HCT116 (cell line): Measurements from ENCODE around the gene MTPN. TPM values are rescaled to one million over a fixed set of nuclear protein-coding genes. Genes with fewer than 3 reads are reported as not detected.

Experiments used
- ATAC-seq: fragments of 200-7000 bp; cut with Tn5 transposase; 2 replicates; pipeline ENCODE4 v1.9.1; 2020; ENCODE audit warnings: mild to moderate bottlenecking, moderate library complexity
- BruUV-seq: library from RNA; stranded (reverse); fragments of 400-500 nt; replicated peaks from 2 replicates; lab custom pipeline; 2021; lab: Mats Ljungman, UMichigan
- CTCF ChIA-PET: fragments of 300-600 bp; sonication (Branson Sonifier 250); formaldehyde crosslinking; loops from one replicate; lab custom pipeline; 2021; ENCODE audit warnings: antibody characterized with exemption; lab: Charles Lee
- POLR2A ChIA-PET: fragments of 300-600, 350-600 bp; sonication (Branson Sonifier 250); formaldehyde crosslinking; loops from one replicate; lab custom pipeline; 2021; ENCODE audit warnings: antibody characterized with exemption; lab: Charles Lee
- RAD21 ChIA-PET, 2 experiments: fragments of 300-600 bp; sonication (Branson Sonifier 250); formaldehyde crosslinking; loops; one replicate each; lab custom pipeline; 2023; ENCODE audit warnings: low total read pairs in 2 of 2; ENCODE audit not compliant: uncharacterized antibody in 2 of 2, unreplicated experiment in 2 of 2, low non-redundant PET in 1 of 2; lab: Charles Lee
- DNase-seq: peaks from one replicate; pipeline ENCODE4 v3.0.0-alpha.2; 2010; ENCODE audit warnings: low read depth, low spot score
- H2AFZ ChIP-seq: fragments of 200-600 bp; shearing (Covaris generic), sonication (generic); 2 replicates; pipeline ENCODE4 v1.6.1; 2017; ENCODE audit warnings: low read depth, mixed run types, mixed read lengths, antibody characterized with exemption, low read length; ENCODE audit not compliant: poor library complexity, severe bottlenecking
- H3K27ac ChIP-seq: 2 replicates; pipeline ENCODE4 v1.5.1; 2012; ENCODE audit warnings: low read depth, low read length
- H3K27me3 ChIP-seq: fragments of 200-600 bp; sonication (generic); 2 replicates; pipeline ENCODE4 v1.6.1; 2016; ENCODE audit warnings: mixed run types, low read length, mixed read lengths; ENCODE audit not compliant: insufficient read depth
- H3K36me3 ChIP-seq, 2 experiments: fragments of 200-500 bp in 1 of 2; fragments of 200-600 bp in 1 of 2; sonication (Bioruptor generic) in 1 of 2; sonication (generic) in 1 of 2; 2 replicates each; pipeline versions ENCODE4 v1.5.1 to v1.6.1; 2014 to 2016; ENCODE audit warnings: low read length in 2 of 2, inconsistent platforms in 1 of 2, mixed read lengths in 1 of 2, mixed run types in 1 of 2; ENCODE audit not compliant: insufficient read depth in 2 of 2, control insufficient read depth in 1 of 2
- H3K4me1 ChIP-seq, 2 experiments: fragments of 200-600 bp in 1 of 2; sonication (generic) in 1 of 2; 2 replicates each; pipeline versions ENCODE4 v1.5.1 to v1.6.1; 2012 to 2017; ENCODE audit warnings: low read length in 2 of 2, inconsistent platforms in 1 of 2, mild to moderate bottlenecking in 1 of 2, mixed read lengths in 1 of 2, mixed run types in 1 of 2, moderate library complexity in 1 of 2; ENCODE audit not compliant: insufficient read depth in 2 of 2, control insufficient read depth in 1 of 2
- H3K4me2 ChIP-seq: fragments of 200-600 bp; sonication (generic); 2 replicates; pipeline ENCODE4 v1.6.1; 2017; ENCODE audit warnings: mixed run types, low read length, mixed read lengths
- H3K4me3 ChIP-seq, 2 experiments: fragments of 200-600 bp in 1 of 2; sonication (generic) in 1 of 2; replicated peaks in 1 of 2; 2 replicates each; pipeline ENCODE4 v1.5.1; 2011 to 2016; ENCODE audit warnings: low read length in 2 of 2, control low read depth in 1 of 2, low read depth in 1 of 2, mild to moderate bottlenecking in 1 of 2, mixed read lengths in 1 of 2, mixed run types in 1 of 2
- H3K79me2 ChIP-seq: fragments of 200-600 bp; sonication (generic); 2 replicates; pipeline ENCODE4 v1.6.1; 2017; ENCODE audit warnings: mild to moderate bottlenecking, mixed run types, low read length, moderate library complexity, mixed read lengths; ENCODE audit not compliant: insufficient read depth
- H3K9ac ChIP-seq: fragments of 200-600 bp; sonication (generic); 2 replicates; pipeline ENCODE4 v1.6.1; 2016; ENCODE audit warnings: low read length, mixed read lengths
- H3K9me2 ChIP-seq: fragments of 200-600 bp; sonication (generic), shearing (Covaris generic); 2 replicates; pipeline ENCODE4 v1.6.1; 2017; ENCODE audit warnings: mixed run types, mild to moderate bottlenecking, moderate library complexity; ENCODE audit not compliant: insufficient read depth
- H3K9me3 ChIP-seq, 2 experiments: fragments of 200-500 bp in 1 of 2; fragments of 200-600 bp in 1 of 2; sonication (Bioruptor generic) in 1 of 2; sonication (generic) in 1 of 2; 2 replicates each; pipeline ENCODE4 v1.6.1; 2014 to 2017; ENCODE audit warnings: low read length in 2 of 2, mixed read lengths in 2 of 2, inconsistent platforms in 1 of 2, low read depth in 1 of 2, mild to moderate bottlenecking in 1 of 2, mixed run types in 1 of 2, moderate library complexity in 1 of 2; ENCODE audit not compliant: control insufficient read depth in 1 of 2, insufficient read depth in 1 of 2
- H4K20me1 ChIP-seq: fragments of 200-600 bp; sonication (generic), shearing (Covaris generic); 2 replicates; pipeline ENCODE4 v1.6.1; 2017; ENCODE audit warnings: mixed run types, mild to moderate bottlenecking, moderate library complexity; ENCODE audit not compliant: insufficient read depth
- ATF3 ChIP-seq: IDR thresholded peaks from 2 replicates; pipeline ENCODE4 v1.6.1; 2012
- CBX3 ChIP-seq: IDR thresholded peaks from 2 replicates; pipeline ENCODE4 v1.6.1; 2012; ENCODE audit warnings: low read depth
- EGR1 ChIP-seq: IDR thresholded peaks from 2 replicates; pipeline ENCODE4 v1.6.1; 2012; ENCODE audit warnings: low read depth
- ELF1 ChIP-seq: IDR thresholded peaks from 2 replicates; pipeline ENCODE4 v1.6.1; 2012; ENCODE audit warnings: low read depth, borderline replicate concordance
- EZH2phosphoT487 ChIP-seq: fragments of 200-600 bp; IDR thresholded peaks from 2 replicates; pipeline ENCODE4 v1.6.1; 2018; ENCODE audit warnings: antibody characterized with exemption, borderline replicate concordance
- FOSL1 ChIP-seq: IDR thresholded peaks from 2 replicates; pipeline ENCODE4 v1.6.1; 2012; ENCODE audit warnings: low read depth
- JUND ChIP-seq: IDR thresholded peaks from 2 replicates; pipeline ENCODE4 v1.6.1; 2012
- MAX ChIP-seq: IDR thresholded peaks from 2 replicates; pipeline ENCODE4 v1.6.1; 2012
- REST ChIP-seq: IDR thresholded peaks from 2 replicates; pipeline ENCODE4 v1.6.1; 2012; ENCODE audit warnings: low read depth
- SIN3A ChIP-seq: IDR thresholded peaks from 2 replicates; pipeline ENCODE4 v1.6.1; 2012; ENCODE audit warnings: low read depth
- SP1 ChIP-seq: IDR thresholded peaks from 2 replicates; pipeline ENCODE4 v1.6.1; 2012; ENCODE audit warnings: low read depth
- SRF ChIP-seq: IDR thresholded peaks from 2 replicates; pipeline ENCODE4 v1.6.1; 2012; ENCODE audit warnings: low read depth
- TCF7L2 ChIP-seq: IDR thresholded peaks from 2 replicates; pipeline ENCODE4 v1.7.0; 2011; ENCODE audit warnings: borderline replicate concordance, inconsistent platforms; ENCODE audit not compliant: insufficient read depth, insufficient read length; ENCODE audit errors: extremely low read depth
- YY1 ChIP-seq: IDR thresholded peaks from 2 replicates; pipeline ENCODE4 v1.6.1; 2011; ENCODE audit warnings: low read length, low read depth, moderate library complexity, mild to moderate bottlenecking; ENCODE audit not compliant: insufficient replicate concordance; ENCODE audit errors: extremely low read depth
- ZBTB33 ChIP-seq: IDR thresholded peaks from 2 replicates; pipeline ENCODE4 v1.6.1; 2011; ENCODE audit warnings: mild to moderate bottlenecking, low read length, moderate library complexity; ENCODE audit not compliant: insufficient replicate concordance; ENCODE audit errors: extremely low read depth
- ZFX ChIP-seq: fragments of 450-650 bp; IDR thresholded peaks from 2 replicates; pipeline ENCODE4 v1.6.1; 2017
- ZNF274 ChIP-seq: fragments of 200-500 bp; sonication (Bioruptor generic); IDR thresholded peaks from 2 replicates; pipeline ENCODE4 v1.6.1; 2014; ENCODE audit warnings: mild to moderate bottlenecking, low read depth, low read length, inconsistent platforms
- intact Hi-C: fragments of 100-400 bp; cut with micrococcal nuclease; formaldehyde crosslinking; loops from 2 replicates; pipeline ENCODE4 v1.10.0; 2022
- total RNA-seq: library from RNA; stranded (reverse); gene quantifications from one replicate; pipeline ENCODE4 v1.2.1, GENCODE V29; 2021; ENCODE audit not compliant: unreplicated experiment

Gene MTPN
- total RNA-seq, 1 experiment from 2014 or later: 152 TPM

- ChIA-PET POLR2A (no interaction called here), RAD21 (no interaction called here), CTCF (no interaction called here)
- intact Hi-C loops: no loop called here
- TF ChIP-seq JUND (no peak), YY1 (no peak), SP1 (no peak), ZFX (no peak), SIN3A (no peak), EGR1 (no peak)
- no peak for DNase-seq
- H3K4me2 ChIP-seq: no peak overlapping the region
- H3K36me3 ChIP-seq: no peaks in the 10 kb centered on the region
- no peak overlapping the region for H3K4me3 ChIP-seq
- no peak overlapping the region for H2AFZ ChIP-seq
- H3K4me1 ChIP-seq: no peaks in the 10 kb centered on the region
- no peak overlapping the region for H3K9ac ChIP-seq
- no peak overlapping the region for H3K27ac ChIP-seq
- no TSS peak for BruUV-seq
- H4K20me1 ChIP-seq: peaks cover 28% of the 10 kb centered on the region
- peaks cover 96% of the 10 kb centered on the region for H3K79me2 ChIP-seq
- no peak for ATAC-seq
- H3K9me2 ChIP-seq: no peaks in the 10 kb centered on the region
- H3K9me3 ChIP-seq: no peaks in the 10 kb centered on the region
- no peaks in the 10 kb centered on the region for H3K27me3 ChIP-seq
Observed at GRCh38 chr7:135964274-135964673, 12.9 kb downstream of the MTPN start.

- intact Hi-C loops: no loop called here
- no peaks in the 10 kb centered on the region for H3K9me2 ChIP-seq
- no peak overlapping the region for H3K27ac ChIP-seq
- peaks cover 100% of the 10 kb centered on the region for H3K79me2 ChIP-seq
- H3K4me2 ChIP-seq: no peak overlapping the region
- CTCF ChIA-PET: no interaction called here
- DNase-seq (no peak), ATAC-seq (no peak)
- H3K9me3 ChIP-seq: no peaks in the 10 kb centered on the region
- H3K4me3 ChIP-seq: no peak overlapping the region
- peaks cover 34% of the 10 kb centered on the region; the same call in 1 of the 2 replicates for H4K20me1 ChIP-seq
- no peaks in the 10 kb centered on the region for H3K4me1 ChIP-seq
- H2AFZ ChIP-seq: no peak overlapping the region
- no peaks in the 10 kb centered on the region for H3K36me3 ChIP-seq
- POLR2A ChIA-PET: no interaction called here
- no peak overlapping the region for H3K9ac ChIP-seq
- H3K27me3 ChIP-seq: no peaks in the 10 kb centered on the region
- RAD21 ChIA-PET: no interaction called here
- BruUV-seq: no TSS peak
- no peak for TF ChIP-seq CBX3
- TF ChIP-seq REST: no peak
- TF ChIP-seq ELF1: no peak
- TF ChIP-seq TCF7L2: no peak
- no peak for TF ChIP-seq YY1
- no peak for TF ChIP-seq ZBTB33
- TF ChIP-seq ZNF274: no peak
- TF ChIP-seq SIN3A: no peak
- TF ChIP-seq SRF: no peak
- TF ChIP-seq JUND: no peak
- no peak for TF ChIP-seq ZFX
- no peak for TF ChIP-seq MAX
- TF ChIP-seq FOSL1: no peak
- TF ChIP-seq EZH2phosphoT487: no peak
- no peak for TF ChIP-seq ATF3
- TF ChIP-seq SP1: no peak
Observed at GRCh38 chr7:135962802-135963201, 14.4 kb downstream of the MTPN start.
